ENCODE data around the gene GPR65. TPM values are rescaled to one million over a fixed set of nuclear protein-coding genes. Genes with fewer than 3 reads are reported as not detected.

The GPR65 gene
- total and polyA plus RNA-seq, 9 of the 15 experiments (the other 6 are each of a cell fraction or from before 2014, with no cell fraction given), result 0.03 to 0.11 (median 0.04) TPM; not detected in 6

GRCh38 chr14:88030079-88030478, 25.1 kb downstream of the GPR65 start:
- H3K79me2 ChIP-seq (ENCODE audit: control insufficient read depth, insufficient read depth, low read length), result no peaks in the 10 kb centered on the region
- ChIA-PET POLR2A (no interaction called here), CTCF (ENCODE audit: low intra/inter-chr PET ratio) (no interaction called here)
- H3K4me1 ChIP-seq (replicated peaks in 1 of 2; ENCODE audit: control insufficient read depth in 2 of 2, insufficient read depth in 2 of 2, low read length in 2 of 2), result peaks cover 0 to 34% of the 10 kb centered on the region in 2 experiments; a peak in 3 of 5 replicates
- H3K4me3 ChIP-seq, result no peak overlapping the region
- no peaks in the 10 kb centered on the region for H3K36me3 ChIP-seq (ENCODE audit: control insufficient read depth, insufficient read depth, low read length)
- H3K27ac ChIP-seq (ENCODE audit: extremely low read depth, low read depth, low read length), result no peak overlapping the region
- no peak for FAIRE-seq
- WGBS (ENCODE audit: insufficient coverage, low coverage, missing lambda C conversion rate), result 0% methylated on average over 1 of the region's 1 CpG
- no peaks in the 10 kb centered on the region for H4K20me1 ChIP-seq (replicated peaks; ENCODE audit: control insufficient read depth, insufficient read depth, low read length)
- no peaks in the 10 kb centered on the region for H3K9me3 ChIP-seq (replicated peaks; ENCODE audit: control insufficient read depth, insufficient read depth, low read depth, low read length)
- DNase-seq (ENCODE audit: extremely low read depth in 1 of 4, low spot score in 3 of 4), result no peak
- in situ Hi-C loops (cut with MboI), result no loop called here
- ATAC-seq, result no peak
- H3K4me2 ChIP-seq (ENCODE audit: insufficient read depth, low read length), result no peak overlapping the region
- intact Hi-C loops (cut with micrococcal nuclease), result no loop called here
- H3K9ac ChIP-seq (ENCODE audit: insufficient read depth in 1 of 2, low read depth in 2 of 2, low read length in 2 of 2), result no peak overlapping the region
- no peaks in the 10 kb centered on the region for H3K27me3 ChIP-seq (ENCODE audit: control insufficient read depth in 2 of 2, insufficient read depth in 2 of 2, low read length in 2 of 2)
- TF ChIP-seq ZNF778 (CRISPR knock-in tag; IDR thresholded peaks at IDR 0.05) (no peak), ZFPM2 (CRISPR knock-in tag; IDR thresholded peaks at IDR 0.05) (no peak), DDX20 (tag; IDR thresholded peaks at IDR 0.05; ENCODE audit: low read depth) (no peak), CREB1 (IDR thresholded peaks at IDR 0.05) (no peak), CREB1 (CRISPR knock-in tag; IDR thresholded peaks at IDR 0.05) (no peak), NCOA2 (IDR thresholded peaks at IDR 0.05; ENCODE audit: partially characterized antibody in 2 of 2) (no peak), ZSCAN29 (IDR thresholded peaks at IDR 0.05) (no peak), KAT8 (IDR thresholded peaks at IDR 0.05; ENCODE audit: low read depth) (no peak), ZKSCAN8 (CRISPR knock-in tag; IDR thresholded peaks at IDR 0.05) (no peak), MTA2 (IDR thresholded peaks at IDR 0.05; ENCODE audit: low read depth) (no peak)
- H3K9me1 ChIP-seq (ENCODE audit: control insufficient read depth, insufficient read depth, low read length), result no peaks in the 10 kb centered on the region
- no peak overlapping the region for H2AFZ ChIP-seq (ENCODE audit: low read depth, low read length)
- no TSS peak for BruUV-seq (replicated peaks)

Data from K562 (cell line).